Smooth muscle cell of the coronary artery (primary cell): ENCODE data around the gene ZNF705A. TPM values are rescaled to one million over a fixed set of nuclear protein-coding genes. Genes with fewer than 3 reads are reported as not detected.

Experiments
- total RNA-seq: library from RNA; depleted of rRNA; stranded (reverse); fragments of >200 nt; gene quantifications from 2 replicates; pipeline ENCODE4 v1.2.3, GENCODE V29; 2014; ENCODE audit warnings: low replicate concordance

The ZNF705A gene
- total RNA-seq, result not detected in 2 replicates

DNA sequence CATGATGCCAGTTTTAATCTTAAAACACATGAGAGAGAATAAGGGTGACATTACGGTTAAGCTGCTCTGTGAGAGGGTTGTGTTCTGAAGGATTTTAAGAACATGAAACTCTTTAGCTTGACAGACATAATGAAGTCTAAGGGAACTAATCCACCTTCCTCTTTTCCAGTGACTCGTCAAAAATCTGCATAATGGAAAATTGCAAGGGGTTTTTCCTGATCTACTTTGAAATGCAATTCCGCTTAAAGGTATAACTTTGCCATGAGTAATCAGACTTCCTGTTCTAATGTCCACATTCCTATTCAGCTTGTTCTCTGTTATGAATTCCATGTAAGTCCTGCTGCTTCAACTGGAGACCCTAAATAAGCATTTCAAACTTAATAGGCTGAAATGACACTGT lies at the start of gene ZNF705A:
Gene ZNF705A, plus strand, starts transcription at position 171 of the 400 bp plus-strand sequence. CDS start 15,611 bp downstream, outside the sequence.

DNA sequence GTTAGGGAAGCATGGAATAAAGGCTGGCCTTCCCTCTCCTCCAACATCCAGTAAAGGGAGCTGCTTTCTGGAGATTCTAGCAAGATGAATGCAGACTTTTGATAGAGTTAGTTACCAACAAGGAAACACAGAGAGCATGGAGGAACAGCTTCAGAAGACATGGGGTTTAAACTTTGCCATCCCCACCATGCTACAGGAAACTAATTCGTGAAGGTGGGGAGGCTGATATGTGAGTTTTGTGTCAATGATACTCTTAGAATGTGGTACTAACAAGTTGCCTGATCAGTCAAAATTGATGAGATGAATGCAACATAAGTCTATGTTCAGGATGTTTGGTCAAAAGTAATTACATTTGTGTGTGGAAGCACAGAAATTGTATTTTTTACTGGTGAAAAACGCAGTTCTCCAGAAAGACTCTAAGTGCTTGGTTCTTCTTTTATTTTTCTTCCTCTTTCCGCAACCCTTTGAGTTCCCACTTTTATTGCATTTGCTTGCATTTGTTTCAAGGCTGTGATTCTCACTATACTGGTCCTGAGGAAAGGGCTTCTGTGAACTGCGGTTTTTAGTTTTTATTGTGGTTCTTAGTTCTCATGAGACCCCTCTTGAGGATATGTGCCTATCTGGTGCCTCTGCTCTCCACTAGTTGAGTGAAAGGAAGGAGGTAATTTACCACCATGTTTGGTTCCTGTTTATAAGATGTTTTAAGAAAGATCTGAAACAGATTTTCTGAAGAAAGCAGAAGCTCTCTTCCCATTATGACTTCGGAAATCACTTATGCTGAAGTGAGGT lies 33.5 kb upstream of the ZNF705A start, which contains the start of gene CLEC4A:
Gene CLEC4A, plus strand, starts transcription at position 494 of the 789 bp plus-strand sequence. Its CDS starts 262 bp downstream, at position 756.

DNA sequence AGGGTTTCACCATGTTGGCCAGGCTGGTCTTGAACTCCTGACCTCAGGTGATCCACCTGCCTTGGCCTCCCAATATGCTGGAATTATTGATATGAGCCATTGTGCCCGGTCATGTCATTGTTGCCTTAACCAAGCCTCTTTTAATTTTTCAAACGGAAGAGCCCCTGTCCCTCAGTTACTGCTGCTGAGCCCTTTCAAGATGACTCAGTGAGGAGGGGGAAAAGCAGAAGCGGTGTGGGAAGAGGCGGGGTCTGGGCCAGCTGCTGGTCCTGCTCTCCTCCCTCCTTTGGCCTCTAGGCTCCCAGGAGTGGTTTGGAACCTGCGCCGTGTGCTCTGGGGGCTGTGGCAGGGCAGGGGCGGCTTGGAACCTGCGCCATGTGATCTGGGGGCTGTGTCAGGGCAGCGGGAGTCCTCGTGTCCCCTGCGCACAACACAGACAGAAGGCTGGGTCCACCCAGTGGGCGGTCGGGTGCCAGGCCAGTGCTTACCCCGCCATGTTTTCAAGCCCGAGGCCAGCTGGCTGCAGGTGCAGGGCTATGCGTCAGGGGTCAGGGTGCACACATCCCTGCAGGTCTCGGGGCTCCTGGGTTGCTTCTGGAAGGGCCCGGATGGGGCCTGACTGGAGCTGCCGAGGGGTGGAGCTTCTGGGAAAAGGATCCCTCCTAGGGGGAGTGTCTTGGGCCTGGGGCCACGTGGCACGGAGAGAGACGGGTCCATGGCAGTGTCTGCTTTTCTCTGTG lies 70.3 kb downstream of the ZNF705A start, which contains the start of gene FAM90A1:
Gene FAM90A1, minus strand, starts transcription at position 627 of the 740 bp plus-strand sequence. CDS start 2,786 bp downstream, outside the sequence.

Other genes with a start within 250 kb of the ZNF705A start
- gene SLC2A3, start 220.8 kb upstream of the ZNF705A start, total RNA-seq, result 48.8 and 94.7 TPM in 2 replicates
- gene FOXJ2, start 124.3 kb upstream of the ZNF705A start, total RNA-seq, result 1.5 and 3.3 TPM in 2 replicates
- under 0.01 and 0.30 TPM in 2 replicates for gene C3AR1, start 90.7 kb upstream of the ZNF705A start, total RNA-seq
- 23.9 and 32.8 TPM in 2 replicates for gene NECAP1, start 74.7 kb upstream of the ZNF705A start, total RNA-seq
- 0.23 TPM in 1 of 2 replicates, not detected in the other for gene CLEC4A, start 33.4 kb upstream of the ZNF705A start, total RNA-seq
- gene FAM90A1, start 70.6 kb downstream of the ZNF705A start, total RNA-seq, result 0.35 TPM in 1 of 2 replicates, not detected in the other